NCI-H128 (cell line): ENCODE measurements around the gene GLT1D1.

ENCODE experiments used
- DNase-seq: peaks from one replicate; lab custom pipeline; 2025; ENCODE audit not compliant: unreplicated experiment; lab: John Stamatoyannopoulos, UW

The GLT1D1 gene

DNA sequence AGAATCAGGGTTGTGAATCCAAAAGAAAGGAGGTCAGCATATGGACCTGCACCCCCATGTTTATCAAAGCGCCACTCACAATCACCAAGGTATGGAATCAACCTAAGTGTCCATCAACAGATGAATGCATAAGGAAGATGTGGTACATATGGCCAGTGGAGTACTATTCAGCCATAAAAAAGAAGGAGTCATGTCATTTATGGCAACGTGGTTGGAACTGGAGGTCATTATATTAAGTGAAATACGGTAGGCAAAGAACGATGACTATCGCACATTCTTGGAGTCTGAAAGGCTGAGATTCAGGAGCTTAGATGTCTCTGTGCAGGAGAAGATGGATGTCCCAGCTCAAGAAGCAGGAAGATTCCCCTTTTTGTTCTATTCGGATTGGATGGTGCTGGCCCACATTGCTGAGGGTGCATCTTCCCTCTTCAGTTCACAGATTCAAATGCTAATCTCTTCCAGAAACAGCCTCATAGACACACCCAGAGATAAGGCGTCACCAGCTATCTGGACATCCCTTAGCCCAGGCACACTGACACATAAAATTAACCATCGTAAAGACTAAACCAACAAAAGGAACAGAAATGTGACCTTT, 108.1 kb downstream of the GLT1D1 start:
- no peak for DNase-seq

- no peak for DNase-seq
These were observed 108.7 kb downstream of the GLT1D1 start for GRCh38 chr12:128961957-128962356.

GRCh38 chr12:128966203-128966810, 113.0 kb downstream of the GLT1D1 start:
- peak; percentile 62 for DNase-seq

- DNase-seq: no peak
These were observed 115.4 kb downstream of the GLT1D1 start for GRCh38 chr12:128968668-128969067.

DNA sequence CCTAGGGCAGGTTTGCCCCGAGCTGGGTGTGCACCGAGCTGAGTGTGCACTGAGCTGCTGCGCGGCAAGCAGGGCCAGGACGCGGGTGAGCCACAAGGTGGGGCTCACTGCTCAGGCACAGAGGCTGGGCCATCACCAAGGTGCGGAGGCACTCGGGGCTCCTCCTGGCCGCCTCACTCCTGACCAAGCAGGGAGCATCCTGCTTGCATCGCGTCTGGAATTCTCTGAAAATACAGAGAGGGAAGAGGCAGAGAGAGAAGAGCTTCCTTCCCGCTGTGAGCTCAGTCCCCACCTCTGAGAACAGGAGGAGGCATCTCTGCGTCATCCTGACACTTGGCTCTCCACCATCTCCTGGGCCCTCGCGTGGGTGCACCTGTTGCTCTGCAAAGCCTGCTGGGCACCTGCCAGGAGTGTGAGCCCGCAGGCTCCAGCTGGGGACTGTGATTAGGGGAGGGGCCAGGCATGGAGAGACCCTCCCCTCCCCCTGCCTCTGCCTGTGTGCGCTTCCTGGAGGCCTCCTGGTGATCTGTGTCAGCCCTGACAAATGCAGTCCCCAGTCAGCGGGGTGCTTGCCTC, 116.3 kb downstream of the GLT1D1 start:
- peak; percentile 98 for DNase-seq

GRCh38 chr12:128970110-128970509, 116.8 kb downstream of the GLT1D1 start:
- no peak for DNase-seq

- no peak for DNase-seq
These were observed 117.7 kb downstream of the GLT1D1 start for GRCh38 chr12:128970941-128971340.

GRCh38 chr12:128971802-128972201, 118.5 kb downstream of the GLT1D1 start:
- peak; percentile 37 for DNase-seq

- DNase-seq: no peak
These were observed 120.8 kb downstream of the GLT1D1 start for GRCh38 chr12:128973883-128974681.

DNA sequence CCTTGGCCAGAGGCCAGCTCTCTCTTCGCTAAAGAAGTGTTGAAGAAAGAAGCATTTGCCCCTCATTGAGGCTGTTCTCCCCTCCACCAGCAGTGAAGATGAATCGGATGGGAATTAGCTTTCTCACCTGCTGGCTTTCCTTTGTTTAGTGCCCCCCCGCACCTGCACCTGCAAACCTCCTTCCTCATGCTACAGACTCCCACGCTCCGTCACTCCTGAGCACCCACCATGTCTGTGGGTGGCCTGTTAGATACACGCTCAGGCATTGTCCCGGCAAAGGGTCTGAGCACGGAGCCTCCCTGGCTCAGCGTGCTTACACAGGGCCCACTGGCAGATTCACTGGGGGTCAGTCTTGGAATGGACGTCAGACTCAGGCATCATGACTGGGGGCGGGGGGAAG, 121.6 kb downstream of the GLT1D1 start:
- DNase-seq: no peak

GRCh38 chr12:128976120-128976738, 123.0 kb downstream of the GLT1D1 start:
- DNase-seq: no peak

- DNase-seq: no peak
These were observed 124.2 kb downstream of the GLT1D1 start for GRCh38 chr12:128977441-128977840.

- DNase-seq: no peak
These were observed 124.8 kb downstream of the GLT1D1 start for GRCh38 chr12:128978067-128978466.

- DNase-seq: no peak
These were observed 127.3 kb downstream of the GLT1D1 start for GRCh38 chr12:128980623-128981022.

GRCh38 chr12:128981971-128982533, 128.8 kb downstream of the GLT1D1 start:
- DNase-seq: no peak

- DNase-seq: no peak
These were observed 129.7 kb downstream of the GLT1D1 start for GRCh38 chr12:128982933-128983332.

- no peak for DNase-seq
These were observed 130.1 kb downstream of the GLT1D1 start for GRCh38 chr12:128983371-128983770.

GRCh38 chr12:128986957-128987356, 133.7 kb downstream of the GLT1D1 start:
- no peak for DNase-seq

DNA sequence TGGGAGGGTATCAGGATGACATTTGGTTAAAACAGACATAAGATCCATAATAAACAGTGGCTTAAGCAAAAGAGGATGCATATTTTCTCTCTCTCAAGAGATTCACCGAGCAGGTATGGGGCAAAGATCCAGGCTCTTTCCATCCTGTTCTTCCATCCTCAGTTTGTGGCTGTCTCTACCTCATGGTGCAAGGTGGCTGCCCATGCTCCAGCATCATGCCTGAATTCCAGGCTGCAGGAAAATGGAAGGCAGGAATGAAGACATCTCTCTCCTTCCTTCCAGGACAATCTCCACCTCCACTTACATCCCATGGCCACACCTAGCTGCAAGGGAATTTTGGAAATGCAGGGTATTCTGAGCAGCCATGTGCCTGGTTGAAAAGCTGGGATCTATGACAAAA, 136.0 kb downstream of the GLT1D1 start:
- no peak for DNase-seq

DNA sequence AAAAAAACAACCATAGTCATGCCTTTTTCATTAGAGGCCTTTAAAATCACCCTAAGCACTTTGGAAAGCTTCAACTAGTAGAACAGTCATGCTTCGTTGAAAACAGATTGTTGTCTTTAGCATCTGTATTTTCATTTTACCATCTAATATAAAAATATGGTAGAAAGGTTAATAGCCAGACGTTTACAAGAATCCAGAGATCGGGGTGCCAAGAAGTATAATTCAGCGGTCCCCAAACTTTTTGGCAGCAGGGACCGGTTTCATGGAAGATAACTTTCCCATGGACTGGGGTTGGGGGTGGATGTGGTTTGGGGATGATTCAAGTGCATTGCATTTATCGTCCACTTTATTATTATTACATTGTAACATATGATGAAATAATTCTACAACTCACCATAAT, 138.4 kb downstream of the GLT1D1 start:
- no peak for DNase-seq

DNA sequence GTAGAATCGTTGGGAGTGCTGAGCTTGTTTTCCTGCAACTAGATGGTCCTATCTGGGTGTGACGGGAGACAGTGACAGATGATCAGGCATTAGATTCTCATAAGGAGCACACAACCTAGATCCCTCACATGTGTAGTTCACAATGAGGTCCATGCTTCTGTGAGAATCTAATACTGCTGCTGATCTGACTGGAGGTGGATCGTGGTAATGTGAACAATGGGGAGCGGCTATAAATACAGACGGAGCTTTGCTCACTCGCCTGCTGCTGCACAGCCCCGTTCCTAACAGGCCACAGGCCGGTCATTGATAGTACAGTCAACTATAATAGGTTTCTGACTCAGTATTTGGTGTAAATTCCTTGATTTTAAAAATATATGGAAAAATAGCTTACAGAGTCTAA, 138.8 kb downstream of the GLT1D1 start:
- no peak for DNase-seq
